Muscle of back (tissue), 11 donors: ENCODE measurements around the gene STX8. TPM values are rescaled to one million over a fixed set of nuclear protein-coding genes. Genes with fewer than 3 reads are reported as not detected.

Source experiments
- DNase-seq, 3 donors: peaks; one replicate each; pipeline versions ENCODE4 v3.0.0 to v3.0.0-alpha.2; 2013
- polyA plus RNA-seq, 10 donors: library from polyadenylated mRNA; unstranded; fragments of 120-200 nt; gene quantifications; one replicate each; pipeline ENCODE4 v1.2.1, GENCODE V29; 2013; ENCODE audit not compliant: insufficient read length in 10 of 10

Gene STX8
- polyA plus RNA-seq, 10 donors = 43.2 to 49.1 (median 45.6) TPM

GRCh38 chr17:9211133-9211765 lies 364.4 kb downstream of the STX8 start:
- no peak for DNase-seq

- no peak for DNase-seq
Observed at GRCh38 chr17:9209781-9210370, 365.7 kb downstream of the STX8 start.

GRCh38 chr17:9209347-9209746 lies 366.3 kb downstream of the STX8 start:
- DNase-seq = no peak

- no peak for DNase-seq
Observed at GRCh38 chr17:9208381-9209105, 367.1 kb downstream of the STX8 start.

GRCh38 chr17:9206741-9207332 lies 368.8 kb downstream of the STX8 start:
- DNase-seq = peak in 2 of 3 donors; percentile 45 to 71

- no peak for DNase-seq
Observed at GRCh38 chr17:9206410-9206703, 369.3 kb downstream of the STX8 start.

- DNase-seq = peak in 1 of 3 donors; percentile 32
Observed at GRCh38 chr17:9205520-9206409, 369.9 kb downstream of the STX8 start.

GRCh38 chr17:9204637-9205329 lies 370.8 kb downstream of the STX8 start:
- no peak for DNase-seq

GRCh38 chr17:9203771-9204425 lies 371.7 kb downstream of the STX8 start:
- no peak for DNase-seq

- no peak for DNase-seq
Observed at GRCh38 chr17:9202532-9202931, 373.1 kb downstream of the STX8 start.

GRCh38 chr17:9200699-9201359 lies 374.8 kb downstream of the STX8 start:
- DNase-seq = no peak

Other genes with a start within 250 kb of the STX8 start
- under 1 TPM in 5 of 10 donors, not detected in 5; 0.16 to 0.53 (median 0.35) TPM for gene CFAP52, start 822 bp upstream of the STX8 start, polyA plus RNA-seq
- under 1 TPM; 0.33 to 0.90 (median 0.58) TPM for gene USP43, start 69.7 kb upstream of the STX8 start, polyA plus RNA-seq
- gene DHRS7C, start 215.8 kb upstream of the STX8 start, polyA plus RNA-seq = 10 to 100 TPM; 41.5 to 99.6 (median 88.4) TPM
- not detected for gene GSG1L2, start 246.3 kb upstream of the STX8 start, polyA plus RNA-seq